Tibial nerve (tissue), 3 donors: ENCODE results near the gene HNF4A.

Source experiments
- CTCF ChIP-seq, 5 experiments: fragments of 200-600 bp in 3 of 5; fragments of 450-650 bp in 2 of 5; sonication (generic) in 3 of 5; IDR thresholded peaks; one replicate each; pipeline ENCODE4 v1.5.1; 2016 to 2019; ENCODE audit warnings: antibody characterized with exemption in 5 of 5, mild to moderate bottlenecking in 3 of 5, moderate library complexity in 2 of 5
- POLR2A ChIP-seq, 2 donors: fragments of 450-650 bp; IDR thresholded peaks; one replicate each; pipeline ENCODE4 v1.6.1; 2017; ENCODE audit warnings: antibody characterized with exemption in 2 of 2, mild to moderate bottlenecking in 2 of 2, moderate library complexity in 2 of 2

GRCh38 chr20:44420497-44420896 lies 65.0 kb downstream of the HNF4A start:
- no peak for TF ChIP-seq CTCF (IDR thresholded peaks at IDR 0.05)
- TF ChIP-seq POLR2A (IDR thresholded peaks at IDR 0.05), result no peak
